HK-2 (cell line): ENCODE results near the gene ENAH.

ENCODE experiments used
- DNase-seq: peaks from one replicate; pipeline ENCODE4 v3.0.0-alpha.2; 2018; ENCODE audit not compliant: unreplicated experiment

ENAH gene

GRCh38 chr1:225494789-225495359 is 158.0 kb downstream of the ENAH start:
- DNase-seq: no peak

DNA sequence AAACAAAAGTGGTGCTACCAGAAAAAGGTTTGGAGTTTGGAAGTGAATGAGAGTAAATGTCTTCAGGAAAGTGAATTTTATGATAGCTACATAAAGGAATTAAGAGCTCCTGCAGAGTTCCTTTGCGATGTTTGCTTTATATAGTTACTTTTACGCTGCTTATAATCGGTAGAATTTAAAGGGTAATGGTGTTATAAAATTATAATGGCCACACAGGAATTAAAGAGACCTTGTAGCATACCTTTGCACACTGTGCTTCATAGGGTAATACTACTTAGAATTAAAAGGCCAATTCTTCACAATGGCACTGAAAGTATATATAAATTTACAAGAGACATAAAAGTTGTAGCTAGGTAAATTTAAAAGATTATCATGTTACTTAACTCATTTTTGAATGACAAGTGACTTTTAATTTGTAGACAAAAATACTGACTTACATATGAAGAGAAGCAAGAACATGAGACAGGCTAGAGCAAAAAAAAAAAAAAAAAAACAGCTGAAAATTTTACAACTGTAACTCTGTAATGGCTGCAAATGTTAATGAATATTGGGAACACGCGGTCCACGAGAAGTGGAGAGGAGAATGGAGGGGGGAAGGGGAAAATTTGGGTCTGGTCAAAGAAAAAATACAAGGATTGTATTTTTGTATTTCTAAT is 159.2 kb downstream of the ENAH start:
- no peak for DNase-seq

- no peak for DNase-seq
Measured at GRCh38 chr1:225488676-225489075, 164.2 kb downstream of the ENAH start.

- DNase-seq: no peak
Measured at GRCh38 chr1:225486856-225487255, 166.1 kb downstream of the ENAH start.

DNA sequence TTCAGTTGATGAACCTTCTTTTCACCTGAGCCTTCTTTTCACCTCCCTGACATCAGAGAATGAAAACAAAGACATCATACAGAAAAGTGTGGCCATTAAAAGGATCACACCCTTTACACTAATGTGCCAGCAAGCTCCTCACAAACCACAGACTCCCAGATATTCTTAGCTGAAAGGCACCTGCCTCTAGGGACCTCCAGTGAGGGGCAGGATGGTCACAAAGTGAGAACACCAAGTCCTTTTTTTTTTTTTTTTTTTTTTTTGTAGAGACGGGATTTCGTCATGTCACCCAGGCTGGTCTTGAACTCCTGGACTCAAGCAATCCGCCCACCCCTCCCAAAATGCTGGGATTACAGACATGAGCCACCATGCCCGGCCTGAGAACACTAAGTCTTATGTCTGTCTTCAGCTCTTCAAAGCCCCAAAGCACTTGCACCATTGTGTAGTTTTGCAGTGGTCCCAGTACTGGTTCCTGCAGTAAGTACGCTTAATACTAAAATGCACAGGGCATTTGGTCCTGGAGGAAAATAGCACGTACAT is 166.9 kb downstream of the ENAH start:
- DNase-seq: no peak

DNA sequence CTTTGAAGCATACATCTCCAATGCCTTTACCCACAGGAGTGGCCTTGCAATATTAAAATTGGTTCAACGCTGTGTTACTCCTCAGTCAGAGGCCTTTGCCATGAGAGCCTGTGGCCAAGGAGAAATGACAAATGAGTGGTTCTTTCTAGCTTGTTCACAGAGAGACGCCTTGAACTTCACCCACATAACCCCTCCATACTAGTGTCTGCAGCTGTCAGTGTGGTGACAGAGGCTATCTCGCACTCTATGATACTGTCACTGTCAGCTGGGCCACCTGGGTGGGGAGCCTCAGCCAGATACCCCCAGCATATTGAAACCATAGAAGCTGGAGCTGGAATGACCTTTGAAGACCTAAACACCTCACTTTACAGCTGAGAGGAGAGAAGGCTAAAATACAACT is 167.7 kb downstream of the ENAH start:
- DNase-seq: no peak

GRCh38 chr1:225484657-225485214 is 168.2 kb downstream of the ENAH start:
- no peak for DNase-seq

GRCh38 chr1:225483818-225484656 is 168.9 kb downstream of the ENAH start:
- no peak for DNase-seq

DNA sequence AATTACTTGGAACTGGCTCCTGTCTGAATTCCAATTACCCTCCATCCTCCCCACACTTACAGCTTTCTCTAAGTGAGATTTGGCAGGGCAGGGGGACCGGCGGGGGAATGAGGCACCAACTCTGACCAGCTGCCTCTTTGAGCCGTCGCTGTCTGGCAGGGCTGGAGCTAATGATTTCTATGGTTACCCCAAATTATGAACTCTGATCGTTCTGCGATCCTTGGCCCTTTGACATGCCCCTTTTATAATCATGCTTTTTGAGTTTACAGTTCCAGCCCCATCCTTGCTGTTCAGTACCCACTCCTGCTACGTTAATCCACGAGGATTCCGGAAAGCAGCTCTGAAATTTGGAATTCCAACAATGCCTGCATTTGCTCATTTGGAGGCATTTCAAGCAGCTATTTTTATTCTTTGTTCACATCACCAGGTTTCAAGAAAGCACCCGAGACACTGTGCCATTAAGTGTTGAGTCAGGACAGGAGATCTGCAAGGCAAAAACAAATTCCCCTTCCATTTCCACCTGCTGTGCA is 170.4 kb downstream of the ENAH start:
- DNase-seq: no peak

GRCh38 chr1:225481738-225482137 is 171.2 kb downstream of the ENAH start:
- DNase-seq: no peak

DNA sequence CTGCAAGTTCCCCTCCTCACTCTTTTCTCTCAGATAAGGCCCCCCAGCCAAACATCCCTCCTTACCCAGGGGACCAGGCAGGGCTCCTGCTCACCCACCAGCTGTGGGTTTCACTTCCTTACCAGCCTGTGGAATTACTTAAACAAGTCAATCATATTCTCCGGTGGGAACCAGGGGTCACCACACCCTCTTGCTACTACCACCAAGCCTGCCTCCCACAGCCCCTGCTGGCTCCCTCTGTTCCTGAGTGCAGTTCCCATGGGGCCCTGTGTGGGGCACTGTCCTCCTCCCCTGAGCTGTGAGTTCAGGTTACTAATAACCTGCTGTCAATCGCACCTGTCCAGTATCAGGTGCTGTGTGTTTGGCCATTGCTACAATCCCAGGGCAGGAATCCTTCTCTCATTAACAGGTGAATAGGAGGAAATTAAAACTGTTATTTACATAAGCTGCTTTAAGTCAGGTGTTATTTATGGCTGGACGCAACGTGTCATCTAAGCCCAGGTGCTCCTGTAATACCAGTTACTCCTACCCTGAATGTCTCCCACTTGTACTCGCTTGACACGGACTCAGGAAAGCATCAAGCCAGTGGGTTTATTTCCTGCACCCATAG is 172.0 kb downstream of the ENAH start:
- no peak for DNase-seq

DNA sequence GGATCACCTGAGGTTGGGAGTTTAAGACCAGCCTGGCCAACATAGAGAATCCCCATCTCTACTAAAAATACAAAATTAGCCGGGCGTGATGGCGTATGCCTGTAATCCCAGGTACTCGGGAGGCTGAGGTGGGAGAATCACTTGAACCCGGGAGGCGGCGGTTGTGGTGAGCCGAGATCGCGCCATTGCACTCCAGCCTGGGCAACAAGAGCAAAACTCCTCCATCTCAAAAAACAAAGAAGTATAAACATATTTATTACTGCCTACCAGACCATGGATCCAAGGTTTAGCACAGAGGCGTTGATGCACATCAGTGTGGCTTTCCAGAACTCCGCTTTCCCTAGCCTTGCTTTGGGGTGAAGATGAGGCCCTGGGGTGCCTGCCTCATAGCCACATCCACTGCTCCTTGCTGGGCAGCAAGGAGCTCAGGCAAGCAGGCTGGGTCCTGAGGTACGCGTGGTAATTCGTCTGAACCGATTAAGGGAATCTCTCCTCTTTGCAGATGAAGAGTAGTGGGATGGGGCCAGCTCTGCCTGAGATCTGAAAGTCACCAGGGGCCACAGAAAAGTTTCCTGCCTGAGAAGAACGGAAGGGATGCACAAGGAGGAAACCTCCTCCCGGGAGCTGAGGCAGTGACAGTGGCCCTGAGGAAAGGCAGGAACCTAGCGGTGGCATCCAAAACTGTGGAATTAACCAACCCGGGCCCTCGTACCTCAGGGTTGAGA is 172.8 kb downstream of the ENAH start:
- no peak for DNase-seq

DNA sequence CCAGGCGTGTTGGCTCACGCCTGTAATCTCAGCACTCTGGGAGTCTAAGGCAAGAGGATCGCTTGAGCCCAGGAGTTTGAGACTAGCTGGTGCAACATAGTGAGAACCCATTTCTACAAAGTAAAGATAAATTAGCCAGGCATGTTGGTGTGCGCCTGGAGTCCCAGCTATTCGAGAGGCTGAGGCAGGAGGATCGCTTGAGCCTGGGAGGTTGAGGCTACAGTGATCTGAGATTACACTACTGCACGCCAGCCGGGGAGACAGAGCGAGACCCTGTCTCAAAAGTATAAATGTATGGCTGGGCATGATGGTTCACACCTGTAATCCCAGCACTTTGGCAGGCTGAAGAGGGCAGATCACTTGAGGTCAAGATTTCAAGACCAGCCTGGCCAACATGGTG is 173.6 kb downstream of the ENAH start:
- DNase-seq: no peak

DNA sequence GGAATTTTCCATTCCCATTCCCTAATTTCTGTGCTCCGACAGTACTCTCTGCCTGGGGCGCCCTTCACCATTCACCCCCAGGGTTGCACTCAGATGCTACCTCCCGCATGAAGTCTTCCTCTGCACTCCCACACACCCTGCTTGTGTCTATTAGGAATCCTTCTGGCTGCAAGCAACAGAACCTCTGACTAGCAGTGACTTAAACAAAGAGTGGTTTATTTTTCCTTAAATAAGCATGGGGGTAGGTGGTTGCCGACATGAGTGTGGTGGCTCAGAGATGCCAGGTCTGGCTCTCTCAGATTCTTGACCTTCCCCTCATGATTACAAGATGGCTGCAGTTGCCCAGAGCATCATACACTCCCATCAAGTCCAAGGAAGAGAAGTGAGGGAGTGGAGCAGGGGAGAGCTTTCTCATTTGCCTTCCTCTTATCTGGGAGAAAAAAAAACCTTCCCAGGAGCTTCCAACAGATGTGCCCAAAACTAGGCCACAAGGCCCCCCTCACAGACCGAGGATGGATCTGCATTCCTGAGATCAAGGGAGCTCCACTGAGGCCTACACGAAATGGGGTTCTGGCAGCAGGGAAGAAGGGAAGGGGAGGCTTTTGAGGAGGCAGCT is 175.5 kb downstream of the ENAH start:
- no peak for DNase-seq

DNA sequence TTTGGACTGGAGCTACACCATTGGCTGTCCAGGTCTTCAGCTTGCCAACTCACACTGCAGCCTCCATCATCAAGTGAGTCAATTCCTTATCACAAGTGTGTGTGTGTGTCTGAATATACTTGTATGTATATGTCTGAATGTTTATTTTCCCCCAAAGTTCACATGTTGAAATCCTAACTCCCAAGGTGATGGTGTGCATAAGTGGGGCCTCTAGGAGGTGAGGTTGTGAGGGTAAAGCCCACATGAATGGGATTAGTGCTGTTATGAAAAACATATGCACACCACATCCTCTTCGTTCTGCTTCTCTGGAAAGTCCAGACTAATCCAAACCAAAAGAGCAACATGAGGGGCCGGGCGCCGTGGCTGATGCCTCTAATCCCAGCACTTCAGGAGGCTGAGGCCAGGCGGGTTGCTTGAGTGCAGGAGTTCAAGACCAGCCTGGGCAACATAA is 176.4 kb downstream of the ENAH start:
- DNase-seq: no peak

- no peak for DNase-seq
Measured at GRCh38 chr1:225476100-225476511, 176.8 kb downstream of the ENAH start.

DNA sequence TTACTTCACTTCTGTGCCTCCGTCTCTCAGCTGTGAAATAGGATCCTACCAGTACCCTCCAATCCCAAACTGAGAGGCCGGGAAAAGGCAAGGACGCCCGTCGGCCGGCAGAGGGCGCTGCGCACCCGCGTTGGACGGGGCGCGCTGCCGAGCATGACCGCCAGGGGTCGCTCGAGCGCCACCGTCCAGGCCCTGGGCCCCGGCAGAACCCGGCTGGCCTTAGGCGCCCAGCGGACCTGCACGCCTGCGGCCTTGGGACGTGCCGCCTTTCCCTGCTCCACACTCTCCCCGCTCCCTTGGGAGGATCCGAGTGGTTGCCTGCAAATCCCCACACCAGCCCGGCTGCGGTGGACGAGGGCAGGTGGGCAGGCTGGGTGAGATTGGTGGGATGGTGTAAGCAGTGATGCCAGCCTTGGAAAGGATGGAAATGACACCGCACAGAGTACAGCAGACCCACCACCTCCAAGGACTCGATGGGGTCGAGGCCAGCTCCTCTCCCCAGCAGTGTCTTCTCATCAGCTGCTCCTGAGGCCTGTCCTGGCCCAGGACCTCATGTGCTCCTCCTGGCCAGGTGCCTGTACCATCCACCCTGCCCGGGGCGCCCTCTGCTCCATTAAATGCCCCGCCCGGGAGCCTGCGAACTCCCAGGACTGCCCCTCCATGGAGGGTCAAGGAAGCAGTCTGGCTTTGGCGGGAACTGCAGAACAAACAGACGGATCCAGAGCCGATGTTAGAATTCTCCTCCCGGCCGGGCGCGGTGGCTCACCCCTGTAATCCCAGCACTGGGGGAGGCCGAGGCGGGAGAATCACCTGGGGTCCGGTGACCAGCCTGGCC is 177.7 kb downstream of the ENAH start:
- DNase-seq: peak; percentile 90

- DNase-seq: no peak
Measured at GRCh38 chr1:225474439-225474985, 178.4 kb downstream of the ENAH start.
